ELF-1 (cell line): ENCODE measurements around the gene PIK3C2G.
"Not testable (repeated sequence)": the region's sequence is repeated elsewhere in the genome, so short reads cannot be mapped to it uniquely, and the experiment has no call there.

ENCODE experiments used
- DNase-seq: peaks from one replicate; pipeline ENCODE4 v3.0.0-alpha.2; 2016; ENCODE audit warnings: low read depth, low spot score

PIK3C2G gene

GRCh38 chr12:18468246-18469075 lies 207.1 kb downstream of the PIK3C2G start:
- DNase-seq, result no peak

- no peak for DNase-seq
Observed at GRCh38 chr12:18470251-18470650, 208.9 kb downstream of the PIK3C2G start.

- DNase-seq, result no peak
Observed at GRCh38 chr12:18472304-18472703, 211.0 kb downstream of the PIK3C2G start.

GRCh38 chr12:18472806-18473205 lies 211.5 kb downstream of the PIK3C2G start:
- no peak for DNase-seq

- DNase-seq, result no peak
Observed at GRCh38 chr12:18476861-18477260, 215.5 kb downstream of the PIK3C2G start.

- DNase-seq, result no peak
Observed at GRCh38 chr12:18479256-18479655, 217.9 kb downstream of the PIK3C2G start.

- DNase-seq, result no peak
Observed at GRCh38 chr12:18482601-18483120, 221.3 kb downstream of the PIK3C2G start.

- DNase-seq, result peak; percentile 5
Observed at GRCh38 chr12:18483698-18484325, 222.5 kb downstream of the PIK3C2G start.

GRCh38 chr12:18486036-18486435 lies 224.7 kb downstream of the PIK3C2G start:
- DNase-seq, result no peak

- no peak for DNase-seq
Observed at GRCh38 chr12:18487509-18487908, 226.2 kb downstream of the PIK3C2G start.

- DNase-seq, result no peak
Observed at GRCh38 chr12:18492372-18493025, 231.2 kb downstream of the PIK3C2G start.

- DNase-seq, result no peak
Observed at GRCh38 chr12:18496156-18496555, 234.8 kb downstream of the PIK3C2G start.

GRCh38 chr12:18500160-18500574 lies 238.8 kb downstream of the PIK3C2G start:
- DNase-seq, result peak; percentile 80

- not testable (repeated sequence) for DNase-seq
Observed at GRCh38 chr12:18500736-18501135, 239.4 kb downstream of the PIK3C2G start.

GRCh38 chr12:18502422-18502968 lies 241.2 kb downstream of the PIK3C2G start:
- DNase-seq, result no peak

- DNase-seq, result peak; percentile 4
Observed at GRCh38 chr12:18521461-18521860, 260.1 kb downstream of the PIK3C2G start.

GRCh38 chr12:18522806-18523205 lies 261.5 kb downstream of the PIK3C2G start:
- no peak for DNase-seq

GRCh38 chr12:18542497-18542896 lies 281.2 kb downstream of the PIK3C2G start:
- not testable (repeated sequence) for DNase-seq

GRCh38 chr12:18546399-18546798 lies 285.1 kb downstream of the PIK3C2G start:
- DNase-seq, result no peak

- DNase-seq, result peak; percentile 13
Observed at GRCh38 chr12:18549598-18549997, 288.3 kb downstream of the PIK3C2G start.

GRCh38 chr12:18551106-18551505 lies 289.8 kb downstream of the PIK3C2G start:
- DNase-seq, result no peak

GRCh38 chr12:18551701-18552100 lies 290.4 kb downstream of the PIK3C2G start:
- no peak for DNase-seq
